GM12878 (cell line): ENCODE measurements around the gene IGFALS. TPM values are rescaled to one million over a fixed set of nuclear protein-coding genes. Genes with fewer than 3 reads are reported as not detected.

Experiments used
- CBFB ChIP-seq: IDR thresholded peaks from 2 replicates; pipeline ENCODE4 v1.6.1; 2016; ENCODE audit warnings: antibody characterized with exemption, low read depth
- CEBPB ChIP-seq, 2 experiments: fragments of 150-350 bp in 1 of 2; IDR thresholded peaks; 2 replicates each; pipeline ENCODE4 v1.6.1; 2012 to 2014; ENCODE audit warnings: low read depth in 2 of 2, low read length in 2 of 2, borderline replicate concordance in 1 of 2, inconsistent platforms in 1 of 2
- HDAC2 ChIP-seq: fragments of 200-600 bp; sonication (generic); IDR thresholded peaks from 2 replicates; pipeline ENCODE4 v1.6.1; 2017
- MYC ChIP-seq: IDR thresholded peaks from 2 replicates; pipeline ENCODE4 v1.6.1; 2011; ENCODE audit warnings: mild to moderate bottlenecking, low read length, moderate library complexity, inconsistent platforms; ENCODE audit not compliant: insufficient read depth, insufficient replicate concordance, insufficient read length, severe bottlenecking
- POLR2AphosphoS2 ChIP-seq: IDR thresholded peaks from 2 replicates; pipeline ENCODE4 v1.6.1; 2011; ENCODE audit warnings: low read depth, mild to moderate bottlenecking, low read length, improper control_type of control experiment, moderate library complexity
- POU2F2 ChIP-seq: IDR thresholded peaks from 3 replicates; pipeline ENCODE4 v1.6.1; 2011; ENCODE audit warnings: low read depth, mild to moderate bottlenecking, low read length, borderline replicate concordance
- RAD21 ChIP-seq: IDR thresholded peaks from 2 replicates; pipeline ENCODE4 v1.6.1; 2011; ENCODE audit warnings: mild to moderate bottlenecking, low read depth, low read length, moderate library complexity; ENCODE audit not compliant: insufficient read depth
- RELA ChIP-seq: fragments of 450-650 bp; IDR thresholded peaks from 2 replicates; pipeline ENCODE4 v1.8.0; 2014; ENCODE audit warnings: borderline replicate concordance; ENCODE audit not compliant: partially characterized antibody
- RFX5 ChIP-seq: IDR thresholded peaks from 2 replicates; pipeline ENCODE4 v1.6.1; 2011; ENCODE audit warnings: low read depth, low read length, improper control_type of control experiment
- SMAD1 ChIP-seq: fragments of 450-650 bp; IDR thresholded peaks from 2 replicates; pipeline ENCODE4 v1.6.1; 2018; ENCODE audit warnings: mild to moderate bottlenecking, low read depth; ENCODE audit not compliant: partially characterized antibody
- SMAD5 ChIP-seq: IDR thresholded peaks from 2 replicates; pipeline ENCODE4 v1.6.1; 2016; ENCODE audit warnings: antibody characterized with exemption, low read depth
- SREBF2 ChIP-seq: IDR thresholded peaks from 2 replicates; pipeline ENCODE4 v1.6.1; 2012; ENCODE audit warnings: mild to moderate bottlenecking, low read length
- TBL1XR1 ChIP-seq: IDR thresholded peaks from 2 replicates; pipeline ENCODE4 v1.6.1; 2012; ENCODE audit warnings: low read depth, low read length, improper control_type of control experiment
- YBX1 ChIP-seq: fragments of 450-650 bp; IDR thresholded peaks from 2 replicates; pipeline ENCODE4 v1.6.1; 2016; ENCODE audit warnings: antibody characterized with exemption
- YY1 ChIP-seq: IDR thresholded peaks from 2 replicates; pipeline ENCODE4 v1.6.1; 2011; ENCODE audit warnings: low read depth, mild to moderate bottlenecking, low read length
- ZNF207 ChIP-seq: fragments of 450-650 bp; IDR thresholded peaks from 2 replicates; pipeline ENCODE4 v1.6.1; 2014; ENCODE audit warnings: antibody characterized with exemption, mild to moderate bottlenecking, borderline replicate concordance
- ZNF24 ChIP-seq: fragments of 450-650 bp; IDR thresholded peaks from 2 replicates; pipeline ENCODE4 v1.6.1; 2017; ENCODE audit warnings: antibody characterized with exemption, mild to moderate bottlenecking
- polyA plus RNA-seq, 11 experiments: library from polyadenylated mRNA; depleted of rRNA in 4 of 11; unstranded in 6 of 11; stranded (reverse) in 5 of 11; fragments of >200 nt; fragmentation: Nextera tagmentation in 4 of 11; fragmentation: Illumina TruSeq in 1 of 11; extraction: Ambion mirVana in 4 of 11; extraction: Trizol in 1 of 11; gene quantifications; 1 replicate in 1 of 11; 2 replicates in 10 of 11; pipeline versions ENCODE4 v1.2.1 to v1.2.3, GENCODE V29; 2011 to 2016; ENCODE audit warnings: inconsistent platforms in 2 of 11, missing spikeins in 2 of 11, low read depth in 1 of 11
- total RNA-seq, 4 experiments: library from RNA; depleted of rRNA in 3 of 4; stranded (reverse); fragments of >200 nt in 3 of 4; fragmentation: Illumina TruSeq in 1 of 4; extraction: Trizol in 1 of 4; gene quantifications; 2 replicates each; pipeline versions ENCODE4 v1.2.1 to v1.2.3, GENCODE V29; 2013 to 2021
- TF ChIP-seq, protein P1 (sequence below): fragments of 450-650 bp; conservative IDR thresholded peaks from 2 replicates; pipeline ENCODE4 v1.6.1; 2017; ENCODE audit warnings: mild to moderate bottlenecking, moderate library complexity
- TF ChIP-seq, protein P2 (sequence below): IDR thresholded peaks from 2 replicates; pipeline ENCODE4 v1.6.1; 2012; ENCODE audit warnings: low read depth, low read length, improper control_type of control experiment
- TF ChIP-seq, protein P3 (sequence below): IDR thresholded peaks from 2 replicates; pipeline ENCODE4 v1.6.1; 2012; ENCODE audit warnings: mild to moderate bottlenecking, low read depth, low read length
- TF ChIP-seq, protein P4 (sequence below): fragments of 450-650 bp; IDR thresholded peaks from 2 replicates; pipeline ENCODE4 v1.6.1; 2018; ENCODE audit warnings: borderline replicate concordance, mild to moderate bottlenecking; ENCODE audit not compliant: partially characterized antibody

Gene IGFALS
- total and polyA plus RNA-seq, 10 of the 15 experiments (the other 5 are each of a cell fraction or from before 2014, with no cell fraction given) = 0.04 to 0.11 TPM; not detected in 8

DNA sequence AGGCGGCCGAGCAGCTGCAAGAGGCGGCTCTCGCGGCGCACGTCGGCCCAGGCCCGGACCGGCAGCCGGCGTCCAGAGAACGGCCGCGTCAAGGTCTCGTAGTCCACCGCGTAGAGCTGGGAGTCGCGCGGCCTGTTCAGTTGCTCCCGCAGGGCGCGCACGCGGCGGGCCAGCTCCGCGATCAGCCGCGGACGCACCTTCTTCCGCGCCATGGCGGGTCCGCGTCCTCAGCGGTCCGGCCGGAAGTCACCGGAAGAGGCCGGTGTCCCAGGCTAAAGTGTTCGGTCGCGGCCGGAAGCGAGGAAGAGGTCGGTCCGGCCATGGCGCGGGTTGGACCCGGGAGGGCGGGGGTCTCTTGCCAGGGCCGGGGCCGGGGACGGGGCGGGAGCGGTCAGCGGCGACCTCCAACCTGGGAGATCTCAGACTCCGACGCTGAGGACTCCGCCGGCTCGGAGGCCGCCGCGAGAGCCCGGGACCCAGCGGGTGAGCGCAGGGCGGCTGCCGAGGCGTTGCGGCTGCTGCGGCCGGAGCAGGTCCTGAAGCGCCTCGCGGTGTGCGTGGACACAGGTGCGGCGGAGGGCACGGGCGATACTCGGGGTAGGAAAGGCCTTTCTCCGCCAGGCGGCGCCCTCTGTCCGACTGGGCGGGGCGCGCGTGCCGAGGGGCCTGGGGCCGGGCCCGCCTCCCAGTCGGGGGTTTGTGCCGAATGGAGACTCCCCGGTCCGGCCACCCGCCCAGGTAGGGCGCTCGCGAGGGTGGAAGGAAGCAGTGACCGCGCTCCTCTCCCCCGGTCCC is 20.4 kb downstream of the IGFALS start, which contains the start of gene MRPS34 (continued):
- TF ChIP-seq CBFB (peak; percentile 62; the same call in 1 of the 2 replicates), POU2F2 (peak; percentile 83; the same call in 2 of the 3 replicates), ZNF24 (0 out of 2 replicates have a peak, but pooled peaks have one; percentile 5), MYC (peak; percentile 73), TBL1XR1 (0 out of 2 replicates have a peak, but pooled peaks have one; percentile 17), SMAD5 (0 out of 2 replicates have a peak, but pooled peaks have one; percentile 56), HDAC2 (no peak), RFX5 (no peak), ZNF207 (0 out of 2 replicates have a peak, but pooled peaks have one; percentile 17), POLR2AphosphoS2 (peak; percentile 76; the same call in 1 of the 2 replicates), RELA (peak; percentile 13), YY1 (peak; percentile 96), SREBF2 (peak; percentile 59), SMAD1 (no peak), CEBPB (IDR thresholded peaks at IDR 0.05; ENCODE audit: borderline replicate concordance in 1 of 2, low read depth in 2 of 2, low read length in 2 of 2) (no peak), RAD21 (peak; percentile 29; the same call in 1 of the 2 replicates), YBX1 (no peak)
- TF ChIP-seq, protein P1, sequence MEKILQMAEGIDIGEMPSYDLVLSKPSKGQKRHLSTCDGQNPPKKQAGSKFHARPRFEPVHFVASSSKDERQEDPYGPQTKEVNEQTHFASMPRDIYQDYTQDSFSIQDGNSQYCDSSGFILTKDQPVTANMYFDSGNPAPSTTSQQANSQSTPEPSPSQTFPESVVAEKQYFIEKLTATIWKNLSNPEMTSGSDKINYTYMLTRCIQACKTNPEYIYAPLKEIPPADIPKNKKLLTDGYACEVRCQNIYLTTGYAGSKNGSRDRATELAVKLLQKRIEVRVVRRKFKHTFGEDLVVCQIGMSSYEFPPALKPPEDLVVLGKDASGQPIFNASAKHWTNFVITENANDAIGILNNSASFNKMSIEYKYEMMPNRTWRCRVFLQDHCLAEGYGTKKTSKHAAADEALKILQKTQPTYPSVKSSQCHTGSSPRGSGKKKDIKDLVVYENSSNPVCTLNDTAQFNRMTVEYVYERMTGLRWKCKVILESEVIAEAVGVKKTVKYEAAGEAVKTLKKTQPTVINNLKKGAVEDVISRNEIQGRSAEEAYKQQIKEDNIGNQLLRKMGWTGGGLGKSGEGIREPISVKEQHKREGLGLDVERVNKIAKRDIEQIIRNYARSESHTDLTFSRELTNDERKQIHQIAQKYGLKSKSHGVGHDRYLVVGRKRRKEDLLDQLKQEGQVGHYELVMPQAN = peak; percentile 78
- TF ChIP-seq, protein P2, sequence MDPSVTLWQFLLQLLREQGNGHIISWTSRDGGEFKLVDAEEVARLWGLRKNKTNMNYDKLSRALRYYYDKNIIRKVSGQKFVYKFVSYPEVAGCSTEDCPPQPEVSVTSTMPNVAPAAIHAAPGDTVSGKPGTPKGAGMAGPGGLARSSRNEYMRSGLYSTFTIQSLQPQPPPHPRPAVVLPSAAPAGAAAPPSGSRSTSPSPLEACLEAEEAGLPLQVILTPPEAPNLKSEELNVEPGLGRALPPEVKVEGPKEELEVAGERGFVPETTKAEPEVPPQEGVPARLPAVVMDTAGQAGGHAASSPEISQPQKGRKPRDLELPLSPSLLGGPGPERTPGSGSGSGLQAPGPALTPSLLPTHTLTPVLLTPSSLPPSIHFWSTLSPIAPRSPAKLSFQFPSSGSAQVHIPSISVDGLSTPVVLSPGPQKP = peak; percentile 98
- TF ChIP-seq, protein P3, sequence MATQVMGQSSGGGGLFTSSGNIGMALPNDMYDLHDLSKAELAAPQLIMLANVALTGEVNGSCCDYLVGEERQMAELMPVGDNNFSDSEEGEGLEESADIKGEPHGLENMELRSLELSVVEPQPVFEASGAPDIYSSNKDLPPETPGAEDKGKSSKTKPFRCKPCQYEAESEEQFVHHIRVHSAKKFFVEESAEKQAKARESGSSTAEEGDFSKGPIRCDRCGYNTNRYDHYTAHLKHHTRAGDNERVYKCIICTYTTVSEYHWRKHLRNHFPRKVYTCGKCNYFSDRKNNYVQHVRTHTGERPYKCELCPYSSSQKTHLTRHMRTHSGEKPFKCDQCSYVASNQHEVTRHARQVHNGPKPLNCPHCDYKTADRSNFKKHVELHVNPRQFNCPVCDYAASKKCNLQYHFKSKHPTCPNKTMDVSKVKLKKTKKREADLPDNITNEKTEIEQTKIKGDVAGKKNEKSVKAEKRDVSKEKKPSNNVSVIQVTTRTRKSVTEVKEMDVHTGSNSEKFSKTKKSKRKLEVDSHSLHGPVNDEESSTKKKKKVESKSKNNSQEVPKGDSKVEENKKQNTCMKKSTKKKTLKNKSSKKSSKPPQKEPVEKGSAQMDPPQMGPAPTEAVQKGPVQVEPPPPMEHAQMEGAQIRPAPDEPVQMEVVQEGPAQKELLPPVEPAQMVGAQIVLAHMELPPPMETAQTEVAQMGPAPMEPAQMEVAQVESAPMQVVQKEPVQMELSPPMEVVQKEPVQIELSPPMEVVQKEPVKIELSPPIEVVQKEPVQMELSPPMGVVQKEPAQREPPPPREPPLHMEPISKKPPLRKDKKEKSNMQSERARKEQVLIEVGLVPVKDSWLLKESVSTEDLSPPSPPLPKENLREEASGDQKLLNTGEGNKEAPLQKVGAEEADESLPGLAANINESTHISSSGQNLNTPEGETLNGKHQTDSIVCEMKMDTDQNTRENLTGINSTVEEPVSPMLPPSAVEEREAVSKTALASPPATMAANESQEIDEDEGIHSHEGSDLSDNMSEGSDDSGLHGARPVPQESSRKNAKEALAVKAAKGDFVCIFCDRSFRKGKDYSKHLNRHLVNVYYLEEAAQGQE = no peak
- TF ChIP-seq, protein P4, sequence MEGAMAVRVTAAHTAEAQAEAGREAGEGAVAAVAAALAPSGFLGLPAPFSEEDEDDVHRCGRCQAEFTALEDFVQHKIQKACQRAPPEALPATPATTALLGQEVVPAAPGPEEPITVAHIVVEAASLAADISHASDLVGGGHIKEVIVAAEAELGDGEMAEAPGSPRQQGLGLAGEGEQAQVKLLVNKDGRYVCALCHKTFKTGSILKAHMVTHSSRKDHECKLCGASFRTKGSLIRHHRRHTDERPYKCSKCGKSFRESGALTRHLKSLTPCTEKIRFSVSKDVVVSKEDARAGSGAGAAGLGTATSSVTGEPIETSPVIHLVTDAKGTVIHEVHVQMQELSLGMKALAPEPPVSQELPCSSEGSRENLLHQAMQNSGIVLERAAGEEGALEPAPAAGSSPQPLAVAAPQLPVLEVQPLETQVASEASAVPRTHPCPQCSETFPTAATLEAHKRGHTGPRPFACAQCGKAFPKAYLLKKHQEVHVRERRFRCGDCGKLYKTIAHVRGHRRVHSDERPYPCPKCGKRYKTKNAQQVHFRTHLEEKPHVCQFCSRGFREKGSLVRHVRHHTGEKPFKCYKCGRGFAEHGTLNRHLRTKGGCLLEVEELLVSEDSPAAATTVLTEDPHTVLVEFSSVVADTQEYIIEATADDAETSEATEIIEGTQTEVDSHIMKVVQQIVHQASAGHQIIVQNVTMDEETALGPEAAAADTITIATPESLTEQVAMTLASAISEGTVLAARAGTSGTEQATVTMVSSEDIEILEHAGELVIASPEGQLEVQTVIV = no peak
